Body of pancreas (tissue), 4 donors: Measurements from ENCODE around the gene IL22RA2. TPM values are rescaled to one million over a fixed set of nuclear protein-coding genes. Genes with fewer than 3 reads are reported as not detected.

Source experiments
- ATAC-seq: fragments of 150-250 bp; one replicate; pipeline ENCODE4 v1.9.1; 2016
- DNase-seq, 4 donors: peaks; one replicate each; pipeline ENCODE4 v3.0.0-alpha.2; 2019
- H3K27ac ChIP-seq, 4 donors: fragments of 200-600 bp; sonication (generic); 1 replicate in 3 of 4; 2 replicates in 1 of 4; pipeline versions ENCODE4 v1.5.1 to v1.6.1; 2016 to 2019; ENCODE audit warnings: mild to moderate bottlenecking in 1 of 4, mixed read lengths in 1 of 4, moderate library complexity in 1 of 4
- H3K27me3 ChIP-seq, 2 donors: fragments of 200-600 bp; sonication (generic); one replicate each; pipeline ENCODE4 v1.6.0; 2016; ENCODE audit warnings: mild to moderate bottlenecking in 1 of 2
- H3K36me3 ChIP-seq, 2 donors: fragments of 200-600 bp; sonication (generic); replicated peaks in 1 of 2; 2 replicates each; pipeline ENCODE4 v1.5.1; 2016; ENCODE audit warnings: low read depth in 2 of 2; ENCODE audit not compliant: insufficient read depth in 1 of 2
- H3K4me1 ChIP-seq: fragments of 200-600 bp; sonication (generic); one replicate; pipeline ENCODE4 v1.6.0; 2016
- H3K4me3 ChIP-seq, 2 donors: fragments of 200-600 bp; sonication (generic); 1 replicate in 1 of 2; 2 replicates in 1 of 2; pipeline ENCODE4 v1.5.1; 2016 to 2019
- H3K9me3 ChIP-seq, 3 donors: fragments of 200-600 bp; sonication (generic); 1 replicate in 2 of 3; 2 replicates in 1 of 3; pipeline ENCODE4 v1.5.1; 2016
- CTCF ChIP-seq, 7 experiments: fragments of 450-650 bp in 4 of 7; fragments of 200-600 bp in 3 of 7; sonication (generic) in 3 of 7; IDR thresholded peaks; one replicate each; pipeline ENCODE4 v1.5.1; 2016 to 2019; ENCODE audit warnings: antibody characterized with exemption in 7 of 7
- POLR2A ChIP-seq, 3 donors: fragments of 450-650 bp; IDR thresholded peaks; one replicate each; pipeline ENCODE4 v1.6.1; 2016; ENCODE audit warnings: antibody characterized with exemption in 3 of 3, mild to moderate bottlenecking in 2 of 3
- WGBS, 2 donors: methylation state at CpG; one replicate each; pipeline ENCODE4 v1.1.5; 2017; 5-methylcytosine and 5-hydroxymethylcytosine counted together
- intact Hi-C: fragments of 100-400 bp; cut with DNase I; formaldehyde crosslinking; loops from one replicate; pipeline ENCODE4 v1.15.1; 2023
- total RNA-seq, 2 donors: library from RNA; depleted of rRNA; stranded (reverse); fragments of >200 nt; gene quantifications; one replicate each; pipeline ENCODE4 v1.1.0, GENCODE V29; 2016

Gene IL22RA2
- total RNA-seq, 2 donors from 2014 or later, result not detected

GRCh38 chr6:137155830-137156229 lies 17.6 kb downstream of the IL22RA2 start:
- DNase-seq (peak in 1 of 4 donors; percentile 29), ATAC-seq (no peak)
- TF ChIP-seq POLR2A (IDR thresholded peaks at IDR 0.05) (no peak), CTCF (IDR thresholded peaks at IDR 0.05) (no peak)
- no peaks in the 10 kb centered on the region for H3K27me3 ChIP-seq
- H3K27ac ChIP-seq, result no peak overlapping the region
- H3K36me3 ChIP-seq, result no peaks in the 10 kb centered on the region
- H3K4me1 ChIP-seq, result no peaks in the 10 kb centered on the region
- intact Hi-C loops, result no loop called here
- peaks cover 0 to 4% (median 0%) of the 10 kb centered on the region in 3 donors for H3K9me3 ChIP-seq
- H3K4me3 ChIP-seq, result no peak overlapping the region
- WGBS, 2 donors, result 84 to 95% methylated on average over 2 of the region's 2 CpGs

- 69 to 82% methylated on average over 3 of the region's 3 CpGs for WGBS, 2 donors
- Histone ChIP-seq H3K4me3 (no peak overlapping the region), H3K9me3 (peaks cover 0 to 4% (median 0%) of the 10 kb centered on the region in 3 donors), H3K4me1 (no peaks in the 10 kb centered on the region), H3K27me3 (no peaks in the 10 kb centered on the region), H3K36me3 (no peaks in the 10 kb centered on the region), H3K27ac (no peak overlapping the region)
- ATAC-seq (no peak), DNase-seq (no peak)
- TF ChIP-seq POLR2A (IDR thresholded peaks at IDR 0.05), result no peak
- no peak for TF ChIP-seq CTCF (IDR thresholded peaks at IDR 0.05)
- intact Hi-C loops, result no loop called here
Observed at GRCh38 chr6:137150072-137150471, 23.4 kb downstream of the IL22RA2 start.

DNA sequence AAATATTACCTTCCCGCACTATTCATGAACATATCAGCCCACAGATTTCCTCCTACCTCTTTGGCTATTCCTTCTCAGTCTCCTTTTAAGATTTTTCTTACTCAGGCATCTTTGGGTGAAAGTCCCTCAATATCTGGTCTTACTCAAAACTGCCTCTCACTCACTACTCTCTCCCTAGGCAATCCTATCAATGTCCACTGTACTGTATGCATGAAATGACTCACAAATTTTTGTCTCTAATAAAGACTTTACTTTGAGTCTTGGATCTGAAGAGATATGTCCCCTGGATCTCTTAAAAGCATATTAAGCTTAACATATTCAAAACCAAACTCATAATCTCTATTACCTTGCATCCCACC lies 24.4 kb downstream of the IL22RA2 start:
- DNase-seq (no peak), ATAC-seq (no peak)
- H3K4me3 ChIP-seq, result no peak overlapping the region
- no peaks in the 10 kb centered on the region for H3K4me1 ChIP-seq
- peaks cover 0 to 4% (median 0%) of the 10 kb centered on the region in 3 donors for H3K9me3 ChIP-seq
- no peaks in the 10 kb centered on the region for H3K36me3 ChIP-seq
- H3K27ac ChIP-seq, result no peak overlapping the region
- TF ChIP-seq CTCF (IDR thresholded peaks at IDR 0.05) (no peak), POLR2A (IDR thresholded peaks at IDR 0.05) (no peak)
- no peaks in the 10 kb centered on the region for H3K27me3 ChIP-seq
- intact Hi-C loops, result no loop called here
- 35 to 77% methylated on average over 1 of the region's 1 CpG for WGBS, 2 donors

- Histone ChIP-seq H3K27me3 (no peaks in the 10 kb centered on the region), H3K9me3 (peaks cover 0 to 4% (median 0%) of the 10 kb centered on the region in 3 donors), H3K36me3 (no peaks in the 10 kb centered on the region), H3K4me3 (no peak overlapping the region), H3K4me1 (no peaks in the 10 kb centered on the region), H3K27ac (peak overlapping the region in 1 of 4 donors; percentile 4)
- WGBS, 2 donors, result 63 to 77% methylated on average over 2 of the region's 2 CpGs
- TF ChIP-seq CTCF (IDR thresholded peaks at IDR 0.05) (no peak), POLR2A (IDR thresholded peaks at IDR 0.05) (no peak)
- ATAC-seq (no peak), DNase-seq (peak in 1 of 4 donors; percentile 46)
- intact Hi-C loops, result no loop called here
Observed at GRCh38 chr6:137148306-137149034, 25.0 kb downstream of the IL22RA2 start.

DNA sequence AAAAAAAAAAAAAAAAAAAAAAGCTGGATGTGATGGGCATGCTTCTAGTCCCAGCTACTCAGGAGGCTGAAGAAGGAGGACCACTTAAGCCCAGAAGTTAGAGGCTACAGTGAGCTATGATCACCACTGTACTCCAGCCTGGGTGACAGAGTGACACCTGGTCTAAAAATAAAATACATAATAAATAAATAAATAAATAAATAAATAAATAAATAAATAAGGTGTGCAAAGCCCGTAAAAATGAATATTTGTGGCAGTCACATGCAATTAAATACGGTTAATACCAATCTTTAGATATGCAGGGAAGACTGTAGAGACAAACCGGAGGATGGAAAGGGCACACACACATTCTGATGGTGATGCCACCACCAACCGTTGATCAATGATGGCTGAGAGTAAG lies 26.2 kb downstream of the IL22RA2 start:
- Histone ChIP-seq H3K36me3 (no peaks in the 10 kb centered on the region), H3K27me3 (no peaks in the 10 kb centered on the region), H3K4me3 (no peak overlapping the region), H3K27ac (no peak overlapping the region), H3K9me3 (peaks cover 0 to 4% (median 0%) of the 10 kb centered on the region in 3 donors), H3K4me1 (no peaks in the 10 kb centered on the region)
- DNase-seq (no peak), ATAC-seq (no peak)
- intact Hi-C loops, result no loop called here
- TF ChIP-seq POLR2A (IDR thresholded peaks at IDR 0.05) (no peak), CTCF (IDR thresholded peaks at IDR 0.05) (no peak)
- WGBS, 2 donors, result 92 to 95% methylated on average over 4 of the region's 4 CpGs
